SU-DHL-6 (cell line): ENCODE measurements around the gene NT5C3A.
"Not testable (repeated sequence)": the region's sequence is repeated elsewhere in the genome, so short reads cannot be mapped to it uniquely, and the experiment has no call there.

Experiments used
- EZH2phosphoT487 ChIP-seq: fragments of 200-600 bp; sonication (generic), shearing (Covaris generic); conservative IDR thresholded peaks from 2 replicates; pipeline ENCODE4 v1.6.1; 2018; ENCODE audit warnings: mild to moderate bottlenecking, antibody characterized with exemption, low read length, moderate library complexity, mixed read lengths
- TF ChIP-seq, protein P1 (sequence below): fragments of 200-600 bp; sonication (generic); IDR thresholded peaks from one replicate; pipeline ENCODE4 v1.5.1; 2017; ENCODE audit warnings: antibody characterized with exemption, mild to moderate bottlenecking, low read length, moderate library complexity; ENCODE audit not compliant: insufficient read depth, poor library complexity, severe bottlenecking

DNA sequence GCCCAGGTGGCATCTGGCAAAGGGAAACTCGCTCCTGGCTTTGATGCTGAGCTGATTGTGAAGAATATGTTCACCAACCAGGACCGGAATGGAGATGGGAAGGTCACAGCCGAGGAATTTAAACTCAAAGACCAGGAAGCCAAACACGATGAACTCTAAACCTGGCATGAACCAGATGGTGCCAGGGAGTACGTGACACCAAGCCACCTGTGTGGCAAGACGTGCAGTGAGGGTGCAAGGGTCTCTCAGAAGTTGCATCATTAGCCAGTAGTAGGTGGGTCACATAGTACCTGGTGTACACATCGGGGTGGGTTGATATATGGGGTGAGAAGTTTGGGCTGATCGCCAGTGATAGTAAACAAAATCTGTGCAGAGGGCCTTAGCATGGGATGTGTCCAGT lies 57.4 kb downstream of the NT5C3A start:
- TF ChIP-seq, protein P1, sequence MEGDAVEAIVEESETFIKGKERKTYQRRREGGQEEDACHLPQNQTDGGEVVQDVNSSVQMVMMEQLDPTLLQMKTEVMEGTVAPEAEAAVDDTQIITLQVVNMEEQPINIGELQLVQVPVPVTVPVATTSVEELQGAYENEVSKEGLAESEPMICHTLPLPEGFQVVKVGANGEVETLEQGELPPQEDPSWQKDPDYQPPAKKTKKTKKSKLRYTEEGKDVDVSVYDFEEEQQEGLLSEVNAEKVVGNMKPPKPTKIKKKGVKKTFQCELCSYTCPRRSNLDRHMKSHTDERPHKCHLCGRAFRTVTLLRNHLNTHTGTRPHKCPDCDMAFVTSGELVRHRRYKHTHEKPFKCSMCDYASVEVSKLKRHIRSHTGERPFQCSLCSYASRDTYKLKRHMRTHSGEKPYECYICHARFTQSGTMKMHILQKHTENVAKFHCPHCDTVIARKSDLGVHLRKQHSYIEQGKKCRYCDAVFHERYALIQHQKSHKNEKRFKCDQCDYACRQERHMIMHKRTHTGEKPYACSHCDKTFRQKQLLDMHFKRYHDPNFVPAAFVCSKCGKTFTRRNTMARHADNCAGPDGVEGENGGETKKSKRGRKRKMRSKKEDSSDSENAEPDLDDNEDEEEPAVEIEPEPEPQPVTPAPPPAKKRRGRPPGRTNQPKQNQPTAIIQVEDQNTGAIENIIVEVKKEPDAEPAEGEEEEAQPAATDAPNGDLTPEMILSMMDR, result not testable (repeated sequence)
- TF ChIP-seq EZH2phosphoT487, result not testable (repeated sequence)
